Measurements from ENCODE around the gene ME1. TPM values are rescaled to one million over a fixed set of nuclear protein-coding genes. Genes with fewer than 3 reads are reported as not detected.

ME1 gene
- total and polyA plus RNA-seq, 2 of the 13 experiments (the other 11 are each of a cell fraction or from before 2014, with no cell fraction given), result not detected

DNA sequence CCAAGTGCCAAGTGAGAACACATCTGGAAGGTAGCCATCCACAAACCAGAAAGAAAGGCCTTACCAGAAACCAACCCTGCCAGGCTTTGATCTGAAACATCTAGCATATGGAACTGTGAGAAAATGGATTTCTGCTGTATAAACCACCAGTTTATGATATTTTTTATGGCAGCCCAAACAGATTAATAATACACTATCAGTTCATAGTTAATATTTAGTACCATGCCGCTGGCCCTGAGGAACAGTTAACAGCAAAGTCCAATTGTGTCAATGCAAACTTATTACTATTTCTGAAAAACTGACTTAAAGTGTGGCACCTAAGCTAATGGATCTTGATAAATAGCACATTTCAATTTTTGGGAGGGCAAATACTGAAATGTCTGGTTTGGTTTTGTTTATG is 46.1 kb upstream of the ME1 start:
- TF ChIP-seq TOE1 (CRISPR knock-in tag; IDR thresholded peaks at IDR 0.05) (no peak), HIVEP1 (CRISPR knock-in tag; IDR thresholded peaks at IDR 0.05) (no peak), RNF219 (CRISPR knock-in tag; IDR thresholded peaks at IDR 0.05) (no peak), PLSCR1 (CRISPR knock-in tag; IDR thresholded peaks at IDR 0.05; ENCODE audit: borderline replicate concordance) (no peak), ATAD3A (CRISPR knock-in tag; IDR thresholded peaks at IDR 0.05) (no peak), KLF11 (CRISPR knock-in tag; IDR thresholded peaks at IDR 0.05) (no peak)
- ChIA-PET CTCF (ENCODE audit: low intra/inter-chr PET ratio, low total read pairs) (no interaction called here), POLR2A (no interaction called here)
- H3K4me2 ChIP-seq (ENCODE audit: low read depth, low read length), result no peak overlapping the region
- in situ Hi-C loops (cut with HindIII; ENCODE audit: extremely low pct_ligation_motif_present, low pct_unique_long_range_greater_than_20kb), result no loop called here
- no peak overlapping the region for H3K4me3 ChIP-seq (replicated peaks in 1 of 3; ENCODE audit: insufficient read depth in 1 of 3, low read depth in 2 of 3, low read length in 3 of 3)
- FAIRE-seq (no peak), DNase-seq (ENCODE audit: low spot score) (no peak), ATAC-seq (no peak)
- no peak overlapping the region for H3K9ac ChIP-seq (ENCODE audit: insufficient read depth, low read depth, low read length)
- WGBS (ENCODE audit: low lambda C conversion rate), result 29% methylated on average over 1 of the region's 1 CpG
- H3K27ac ChIP-seq (ENCODE audit: extremely low read length, insufficient read depth, low read length), result no peak overlapping the region
- BruUV-seq (replicated peaks), result no TSS peak
- H3K36me3 ChIP-seq (replicated peaks in 1 of 2; ENCODE audit: control insufficient read depth in 1 of 2, insufficient read depth in 2 of 2, low read length in 2 of 2), result no peaks in the 10 kb centered on the region
- H3K9me3 ChIP-seq (ENCODE audit: low read length), result no peaks in the 10 kb centered on the region
- no peaks in the 10 kb centered on the region for H3K27me3 ChIP-seq (ENCODE audit: control insufficient read depth in 1 of 2, insufficient read depth in 2 of 2, low read length in 2 of 2)
- no peak overlapping the region for H2AFZ ChIP-seq (ENCODE audit: low read length)
- intact Hi-C loops (cut with micrococcal nuclease; ENCODE audit: unreplicated experiment), result no loop called here
- H4K20me1 ChIP-seq (ENCODE audit: insufficient read depth, low read length), result no peaks in the 10 kb centered on the region
- H3K4me1 ChIP-seq (ENCODE audit: insufficient read depth, low read length), result no peaks in the 10 kb centered on the region
- no peaks in the 10 kb centered on the region for H3K79me2 ChIP-seq (ENCODE audit: insufficient read depth, low read length)

DNA sequence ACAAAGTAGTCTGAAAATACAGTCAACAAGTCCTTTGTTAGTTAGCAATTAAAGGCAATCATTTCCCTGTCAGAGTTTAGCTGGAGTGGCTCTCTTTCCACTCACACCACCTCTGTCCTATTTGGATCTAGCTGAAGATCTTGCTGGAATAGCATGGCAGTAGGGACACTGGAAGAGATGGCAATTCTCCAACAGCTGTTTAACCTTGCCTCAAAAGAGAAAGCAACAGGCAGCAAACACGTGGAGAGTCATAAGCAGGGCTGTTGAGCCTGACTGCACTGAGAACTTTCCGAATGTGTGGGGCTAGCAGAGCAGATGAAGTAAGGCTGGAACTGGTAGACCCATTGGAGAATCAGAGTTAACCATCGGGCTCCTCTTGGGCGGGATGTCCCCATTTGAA is 43.5 kb upstream of the ME1 start:
- Histone ChIP-seq H3K79me2 (ENCODE audit: insufficient read depth, low read length) (no peaks in the 10 kb centered on the region), H3K9me3 (ENCODE audit: low read length) (no peaks in the 10 kb centered on the region), H2AFZ (ENCODE audit: low read length) (no peak overlapping the region), H3K9ac (ENCODE audit: insufficient read depth, low read depth, low read length) (no peak overlapping the region), H4K20me1 (ENCODE audit: insufficient read depth, low read length) (no peaks in the 10 kb centered on the region), H3K36me3 (replicated peaks in 1 of 2; ENCODE audit: control insufficient read depth in 1 of 2, insufficient read depth in 2 of 2, low read length in 2 of 2) (no peaks in the 10 kb centered on the region), H3K27me3 (ENCODE audit: control insufficient read depth in 1 of 2, insufficient read depth in 2 of 2, low read length in 2 of 2) (no peaks in the 10 kb centered on the region), H3K4me3 (replicated peaks in 1 of 3; ENCODE audit: insufficient read depth in 1 of 3, low read depth in 2 of 3, low read length in 3 of 3) (no peak overlapping the region), H3K4me1 (ENCODE audit: insufficient read depth, low read length) (no peaks in the 10 kb centered on the region), H3K27ac (ENCODE audit: extremely low read length, insufficient read depth, low read length) (no peak overlapping the region), H3K4me2 (ENCODE audit: low read depth, low read length) (no peak overlapping the region)
- ChIA-PET POLR2A (no interaction called here), CTCF (ENCODE audit: low intra/inter-chr PET ratio, low total read pairs) (no interaction called here)
- intact Hi-C loops (cut with micrococcal nuclease; ENCODE audit: unreplicated experiment), result no loop called here
- in situ Hi-C loops (cut with HindIII; ENCODE audit: extremely low pct_ligation_motif_present, low pct_unique_long_range_greater_than_20kb), result no loop called here
- FAIRE-seq, result no peak
- no peak for ATAC-seq
- no peak for DNase-seq (ENCODE audit: low spot score)
- no TSS peak for BruUV-seq (replicated peaks)
- WGBS (ENCODE audit: low lambda C conversion rate), result 13% methylated on average over 4 of the region's 4 CpGs
- TF ChIP-seq, protein P1, sequence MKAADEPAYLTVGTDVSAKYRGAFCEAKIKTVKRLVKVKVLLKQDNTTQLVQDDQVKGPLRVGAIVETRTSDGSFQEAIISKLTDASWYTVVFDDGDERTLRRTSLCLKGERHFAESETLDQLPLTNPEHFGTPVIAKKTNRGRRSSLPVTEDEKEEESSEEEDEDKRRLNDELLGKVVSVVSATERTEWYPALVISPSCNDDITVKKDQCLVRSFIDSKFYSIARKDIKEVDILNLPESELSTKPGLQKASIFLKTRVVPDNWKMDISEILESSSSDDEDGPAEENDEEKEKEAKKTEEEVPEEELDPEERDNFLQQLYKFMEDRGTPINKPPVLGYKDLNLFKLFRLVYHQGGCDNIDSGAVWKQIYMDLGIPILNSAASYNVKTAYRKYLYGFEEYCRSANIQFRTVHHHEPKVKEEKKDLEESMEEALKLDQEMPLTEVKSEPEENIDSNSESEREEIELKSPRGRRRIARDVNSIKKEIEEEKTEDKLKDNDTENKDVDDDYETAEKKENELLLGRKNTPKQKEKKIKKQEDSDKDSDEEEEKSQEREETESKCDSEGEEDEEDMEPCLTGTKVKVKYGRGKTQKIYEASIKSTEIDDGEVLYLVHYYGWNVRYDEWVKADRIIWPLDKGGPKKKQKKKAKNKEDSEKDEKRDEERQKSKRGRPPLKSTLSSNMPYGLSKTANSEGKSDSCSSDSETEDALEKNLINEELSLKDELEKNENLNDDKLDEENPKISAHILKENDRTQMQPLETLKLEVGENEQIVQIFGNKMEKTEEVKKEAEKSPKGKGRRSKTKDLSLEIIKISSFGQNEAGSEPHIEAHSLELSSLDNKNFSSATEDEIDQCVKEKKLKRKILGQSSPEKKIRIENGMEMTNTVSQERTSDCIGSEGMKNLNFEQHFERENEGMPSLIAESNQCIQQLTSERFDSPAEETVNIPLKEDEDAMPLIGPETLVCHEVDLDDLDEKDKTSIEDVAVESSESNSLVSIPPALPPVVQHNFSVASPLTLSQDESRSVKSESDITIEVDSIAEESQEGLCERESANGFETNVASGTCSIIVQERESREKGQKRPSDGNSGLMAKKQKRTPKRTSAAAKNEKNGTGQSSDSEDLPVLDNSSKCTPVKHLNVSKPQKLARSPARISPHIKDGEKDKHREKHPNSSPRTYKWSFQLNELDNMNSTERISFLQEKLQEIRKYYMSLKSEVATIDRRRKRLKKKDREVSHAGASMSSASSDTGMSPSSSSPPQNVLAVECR (CRISPR knock-in tag; IDR thresholded peaks at IDR 0.05; ENCODE audit: borderline replicate concordance), result no peak
- TF ChIP-seq ZBTB3 (CRISPR knock-in tag; IDR thresholded peaks at IDR 0.05; ENCODE audit: borderline replicate concordance, low read depth) (no peak), ZBTB44 (CRISPR knock-in tag; IDR thresholded peaks at IDR 0.05) (no peak), ZNF225 (CRISPR knock-in tag; IDR thresholded peaks at IDR 0.05) (no peak)
